ENCODE measurements around the gene PAN2.
A peak's percentile ranks its signal among the peaks of the same experiment; 100 is the strongest.
"Not testable (repeated sequence)": the region's sequence is repeated elsewhere in the genome, so short reads cannot be mapped to it uniquely, and the experiment has no call there.

The PAN2 gene

GRCh38 chr12:56346675-56347074 is 12.9 kb upstream of the PAN2 start:
- DNase-seq = no peak

- DNase-seq = not testable (repeated sequence)
These were observed 8.5 kb upstream of the PAN2 start for GRCh38 chr12:56342290-56342689.

- DNase-seq = no peak
These were observed 7.8 kb upstream of the PAN2 start for GRCh38 chr12:56341616-56342015.

GRCh38 chr12:56339158-56339422 is 5.3 kb upstream of the PAN2 start:
- DNase-seq = no peak

GRCh38 chr12:56338308-56339157 is 4.7 kb upstream of the PAN2 start, which contains the start of gene IL23A:
IL23A (plus strand) TSS chr12:56338884; CDS start chr12:56339045, 161 bp downstream.
- no peak for DNase-seq

- no peak for DNase-seq
These were observed 4.0 kb upstream of the PAN2 start for GRCh38 chr12:56337753-56338251.

- no peak for DNase-seq
These were observed 2.8 kb upstream of the PAN2 start for GRCh38 chr12:56336361-56337167.

GRCh38 chr12:56335527-56335926 is 1.7 kb upstream of the PAN2 start:
- not testable (repeated sequence) for DNase-seq

GRCh38 chr12:56334490-56334793 is 642 bp upstream of the PAN2 start:
- no peak for DNase-seq

- DNase-seq = no peak
These were observed 562 bp downstream of the PAN2 start for GRCh38 chr12:56333197-56333678.

GRCh38 chr12:56332512-56333196 is 1.1 kb downstream of the PAN2 start:
- DNase-seq = no peak

GRCh38 chr12:56330936-56331490 is 2.8 kb downstream of the PAN2 start:
- DNase-seq = no peak

- no peak for DNase-seq
These were observed 7.3 kb downstream of the PAN2 start for GRCh38 chr12:56326533-56326932.

- DNase-seq = no peak
These were observed 7.7 kb downstream of the PAN2 start for GRCh38 chr12:56326126-56326525.

- no peak for DNase-seq
These were observed 9.6 kb downstream of the PAN2 start for GRCh38 chr12:56324206-56324605.

GRCh38 chr12:56321610-56322009 is 12.2 kb downstream of the PAN2 start:
- not testable (repeated sequence) for DNase-seq

GRCh38 chr12:56321027-56321426 is 12.8 kb downstream of the PAN2 start:
- DNase-seq = no peak

GRCh38 chr12:56317675-56318074 is 16.1 kb downstream of the PAN2 start:
- no peak for DNase-seq

GRCh38 chr12:56315622-56316473 is 18.0 kb downstream of the PAN2 start, which contains the start of gene CNPY2:
CNPY2 (minus strand) TSS chr12:56315988; CDS start chr12:56315217, 771 bp downstream.
- peak; percentile 97 to 98 for DNase-seq

- DNase-seq = no peak
These were observed 18.6 kb downstream of the PAN2 start for GRCh38 chr12:56315249-56315621.

GRCh38 chr12:56311003-56311402 is 22.8 kb downstream of the PAN2 start:
- DNase-seq = no peak

- DNase-seq = no peak
These were observed 25.1 kb downstream of the PAN2 start for GRCh38 chr12:56308714-56309113.

All from NCI-H524 (cell line).